Fibroblast of lung (primary cell): ENCODE measurements around the gene RETSAT.

Experiments used
- EZH2 ChIP-seq: IDR thresholded peaks from 2 replicates; pipeline ENCODE4 v1.5.1; 2012; ENCODE audit warnings: low read length, control low read depth, mild to moderate bottlenecking; ENCODE audit errors: missing control alignments
- TF ChIP-seq, protein P1 (sequence below), 2 donors: IDR thresholded peaks in 1 of 2; conservative IDR thresholded peaks in 1 of 2; 1 replicate in 1 of 2; 2 replicates in 1 of 2; pipeline ENCODE4 v1.5.1; 2011 to 2012; ENCODE audit warnings: low read length in 2 of 2, control low read depth in 1 of 2, inconsistent platforms in 1 of 2, low read depth in 1 of 2, mild to moderate bottlenecking in 1 of 2

DNA sequence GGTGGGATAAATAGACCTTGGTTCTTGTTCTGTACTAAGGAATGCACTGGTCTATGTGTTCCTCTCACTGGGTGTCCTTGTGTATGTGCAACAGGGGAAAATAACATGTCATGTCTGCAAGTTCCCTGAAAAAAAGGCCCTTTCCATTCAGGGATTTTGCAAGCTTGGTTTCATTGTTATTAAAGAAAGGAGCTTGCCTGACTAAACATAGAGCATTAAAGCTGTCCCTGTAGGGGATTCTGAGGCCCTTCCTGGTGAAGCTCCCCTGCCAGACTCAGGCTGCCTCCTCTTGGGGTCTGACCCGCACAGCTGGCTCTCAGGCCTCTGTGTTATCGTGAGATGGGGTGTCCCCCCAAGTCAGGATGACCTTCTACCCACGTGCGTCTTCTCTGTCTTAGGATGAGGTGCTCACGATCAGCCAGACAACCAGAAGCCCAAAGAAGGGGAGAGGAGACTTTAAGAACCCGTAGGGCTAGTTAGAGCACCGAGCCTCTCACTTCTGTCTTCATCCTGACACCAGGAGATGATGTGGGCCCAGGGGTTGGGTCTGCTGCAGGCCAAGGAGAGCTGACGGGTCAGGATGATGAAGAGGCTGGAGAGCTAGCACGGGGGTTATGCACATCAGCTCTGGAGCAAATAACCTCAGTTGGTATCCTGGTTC lies 34.7 kb upstream of the RETSAT start:
- TF ChIP-seq, protein P1, sequence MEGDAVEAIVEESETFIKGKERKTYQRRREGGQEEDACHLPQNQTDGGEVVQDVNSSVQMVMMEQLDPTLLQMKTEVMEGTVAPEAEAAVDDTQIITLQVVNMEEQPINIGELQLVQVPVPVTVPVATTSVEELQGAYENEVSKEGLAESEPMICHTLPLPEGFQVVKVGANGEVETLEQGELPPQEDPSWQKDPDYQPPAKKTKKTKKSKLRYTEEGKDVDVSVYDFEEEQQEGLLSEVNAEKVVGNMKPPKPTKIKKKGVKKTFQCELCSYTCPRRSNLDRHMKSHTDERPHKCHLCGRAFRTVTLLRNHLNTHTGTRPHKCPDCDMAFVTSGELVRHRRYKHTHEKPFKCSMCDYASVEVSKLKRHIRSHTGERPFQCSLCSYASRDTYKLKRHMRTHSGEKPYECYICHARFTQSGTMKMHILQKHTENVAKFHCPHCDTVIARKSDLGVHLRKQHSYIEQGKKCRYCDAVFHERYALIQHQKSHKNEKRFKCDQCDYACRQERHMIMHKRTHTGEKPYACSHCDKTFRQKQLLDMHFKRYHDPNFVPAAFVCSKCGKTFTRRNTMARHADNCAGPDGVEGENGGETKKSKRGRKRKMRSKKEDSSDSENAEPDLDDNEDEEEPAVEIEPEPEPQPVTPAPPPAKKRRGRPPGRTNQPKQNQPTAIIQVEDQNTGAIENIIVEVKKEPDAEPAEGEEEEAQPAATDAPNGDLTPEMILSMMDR (conservative IDR thresholded peaks at IDR 0.05 in 1 of 2, IDR thresholded peaks at IDR 0.05 in 1 of 2; ENCODE audit: low read depth in 1 of 2, low read length in 2 of 2), result no peak
- no peak for TF ChIP-seq EZH2
